ENCODE measurements around the gene LRPPRC.
A peak's percentile ranks its signal among the peaks of the same experiment; 100 is the strongest.

The LRPPRC gene

DNA sequence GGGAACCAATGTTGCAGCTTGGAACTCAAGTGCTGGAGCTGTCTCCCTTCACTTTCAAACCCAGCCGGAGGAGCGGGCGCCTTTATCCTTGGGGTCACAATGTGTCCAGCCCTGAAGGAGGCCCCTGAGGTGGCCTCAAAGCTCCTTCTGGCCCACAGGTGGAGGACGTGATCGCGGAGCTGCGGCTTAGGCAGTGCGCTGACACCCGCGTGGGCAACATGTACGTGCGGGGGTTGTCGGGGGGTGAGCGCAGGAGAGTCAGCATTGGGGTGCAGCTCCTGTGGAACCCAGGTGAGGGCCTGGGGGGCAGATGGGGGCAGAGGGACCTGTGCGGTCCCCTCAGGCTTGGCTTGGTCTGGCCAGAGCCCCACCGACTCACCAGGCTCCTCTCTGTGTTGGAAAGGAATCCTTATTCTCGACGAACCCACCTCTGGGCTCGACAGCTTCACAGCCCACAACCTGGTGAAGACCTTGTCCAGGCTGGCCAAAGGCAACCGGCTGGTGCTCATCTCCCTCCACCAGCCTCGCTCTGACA is 143.5 kb downstream of the LRPPRC start:
- DNase-seq: peak; percentile 30

DNA sequence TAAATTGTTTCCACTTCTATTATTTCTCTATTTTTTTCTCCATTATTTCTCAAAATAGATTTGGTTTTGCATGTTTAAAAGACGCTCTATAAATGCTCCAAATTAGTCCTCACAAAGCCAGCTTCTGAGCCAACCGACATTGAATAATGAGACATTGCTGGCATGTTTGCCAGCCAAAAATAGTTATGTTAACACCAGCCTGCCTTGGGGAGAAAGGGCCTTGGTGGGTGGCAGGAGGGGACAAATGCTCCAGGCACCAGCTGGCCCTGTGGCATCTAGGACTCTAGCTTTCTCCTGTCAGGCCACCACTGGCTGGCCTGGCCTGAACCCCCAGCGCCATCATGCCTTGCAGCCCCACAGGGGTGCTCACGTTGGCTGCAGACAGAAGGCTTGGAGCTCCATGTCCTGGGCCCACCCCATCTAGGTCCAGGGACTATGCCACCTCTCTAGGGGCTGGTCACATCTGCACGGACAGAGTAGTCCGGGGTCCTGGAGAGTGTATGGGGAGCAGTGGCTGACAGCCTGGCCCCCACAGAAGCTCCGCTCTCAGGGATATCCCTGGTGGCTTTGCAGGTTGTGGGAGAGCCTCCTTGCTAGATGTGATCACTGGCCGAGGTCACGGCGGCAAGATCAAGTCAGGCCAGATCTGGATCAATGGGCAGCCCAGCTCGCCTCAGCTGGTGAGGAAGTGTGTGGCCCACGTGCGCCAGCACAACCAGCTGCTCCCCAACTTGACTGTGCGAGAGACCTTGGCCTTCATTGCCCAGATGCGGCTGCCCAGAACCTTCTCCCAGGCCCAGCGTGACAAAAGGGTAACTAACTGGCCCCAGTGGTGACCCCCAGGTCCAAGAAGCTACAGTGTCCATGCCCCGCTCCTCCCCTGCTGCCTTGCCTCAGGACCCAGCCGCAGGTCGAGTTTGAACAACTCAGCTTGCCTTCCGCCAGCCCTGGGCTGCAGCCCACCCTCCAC is 144.5 kb downstream of the LRPPRC start:
- peak; percentile 33 for DNase-seq

DNA sequence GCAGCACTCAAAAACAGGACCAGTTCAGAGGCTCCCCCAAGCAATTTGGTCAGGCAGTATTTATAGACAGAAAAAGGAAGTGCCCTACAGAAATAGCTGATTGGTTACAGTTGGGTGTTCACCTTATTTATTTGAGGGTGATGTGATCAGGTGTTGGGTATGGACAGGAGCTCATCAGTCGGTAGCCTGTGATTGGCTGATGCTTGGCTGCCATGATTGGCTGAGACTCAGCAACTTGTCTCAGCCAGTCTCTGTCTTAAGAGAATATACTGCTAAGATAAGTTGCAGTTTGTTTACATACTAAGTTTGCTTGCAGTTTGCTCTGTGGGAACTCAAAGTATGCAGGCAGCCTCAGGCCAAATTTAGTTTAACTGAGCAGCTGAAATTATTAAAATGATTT is 147.6 kb downstream of the LRPPRC start:
- no peak for DNase-seq

DNA sequence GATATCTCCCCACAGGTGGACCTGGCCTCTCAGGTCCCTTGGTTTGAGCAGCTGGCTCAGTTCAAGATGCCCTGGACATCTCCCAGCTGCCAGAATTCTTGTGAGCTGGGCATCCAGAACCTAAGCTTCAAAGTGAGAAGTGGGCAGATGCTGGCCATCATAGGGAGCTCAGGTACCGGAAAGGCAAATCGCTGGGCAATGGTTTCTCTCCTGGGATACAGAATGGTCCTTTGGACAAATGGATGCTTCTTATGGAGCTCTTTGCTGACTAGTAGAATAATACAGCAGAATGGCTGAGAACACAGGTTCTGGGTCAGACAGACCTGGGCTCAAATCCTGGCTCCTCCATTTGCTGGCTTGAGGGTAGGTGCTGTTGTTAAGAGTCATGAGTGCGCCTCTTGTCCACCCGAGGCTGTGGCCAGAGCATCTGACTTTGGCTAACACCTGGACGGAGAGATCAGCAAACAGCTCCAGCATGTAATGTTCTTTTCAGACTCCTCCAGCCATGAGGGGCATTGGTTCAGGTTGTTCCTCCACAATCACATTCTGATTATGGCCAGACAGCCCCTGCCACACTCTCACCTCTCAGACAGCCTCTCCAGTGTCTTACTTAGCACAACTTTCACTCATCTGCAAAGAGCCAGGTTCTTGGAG is 149.5 kb downstream of the LRPPRC start:
- peak; percentile 26 for DNase-seq

DNA sequence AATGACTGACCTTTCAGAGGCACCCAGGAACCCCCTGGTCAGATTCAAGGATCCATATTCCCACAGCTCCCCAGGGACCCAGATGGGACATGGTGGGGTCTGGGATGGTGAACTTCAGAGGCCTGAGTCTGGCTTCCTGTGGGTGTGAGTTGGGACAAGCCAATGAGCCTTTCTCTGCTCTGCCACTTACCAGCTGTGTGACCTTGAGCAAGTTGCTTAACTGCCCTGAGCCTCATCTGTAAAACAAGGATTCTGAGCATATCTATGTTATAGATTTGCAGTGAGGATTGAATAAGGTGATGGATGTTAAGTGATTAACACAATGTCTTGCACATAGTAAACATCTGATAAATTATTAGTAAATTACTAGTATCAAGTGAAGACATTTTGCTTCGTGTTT is 150.6 kb downstream of the LRPPRC start:
- no peak for DNase-seq

DNA sequence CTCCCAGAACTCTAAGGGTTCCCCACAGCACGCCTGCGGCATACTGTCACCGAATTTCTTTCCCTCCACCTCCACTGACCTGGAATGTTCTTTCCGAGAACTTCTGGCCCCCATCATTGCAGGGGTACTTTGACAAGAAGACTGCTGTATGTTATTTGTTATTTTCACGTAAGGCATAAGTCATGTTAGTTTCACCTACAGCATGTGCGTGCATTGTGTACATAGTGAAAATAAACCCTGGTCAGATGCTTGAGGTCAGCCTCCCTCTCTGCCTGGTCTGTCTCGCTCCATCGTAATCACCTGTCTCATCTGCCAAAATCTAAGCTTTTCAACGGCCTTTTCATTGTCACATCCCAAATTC is 152.9 kb downstream of the LRPPRC start:
- no peak for DNase-seq

DNA sequence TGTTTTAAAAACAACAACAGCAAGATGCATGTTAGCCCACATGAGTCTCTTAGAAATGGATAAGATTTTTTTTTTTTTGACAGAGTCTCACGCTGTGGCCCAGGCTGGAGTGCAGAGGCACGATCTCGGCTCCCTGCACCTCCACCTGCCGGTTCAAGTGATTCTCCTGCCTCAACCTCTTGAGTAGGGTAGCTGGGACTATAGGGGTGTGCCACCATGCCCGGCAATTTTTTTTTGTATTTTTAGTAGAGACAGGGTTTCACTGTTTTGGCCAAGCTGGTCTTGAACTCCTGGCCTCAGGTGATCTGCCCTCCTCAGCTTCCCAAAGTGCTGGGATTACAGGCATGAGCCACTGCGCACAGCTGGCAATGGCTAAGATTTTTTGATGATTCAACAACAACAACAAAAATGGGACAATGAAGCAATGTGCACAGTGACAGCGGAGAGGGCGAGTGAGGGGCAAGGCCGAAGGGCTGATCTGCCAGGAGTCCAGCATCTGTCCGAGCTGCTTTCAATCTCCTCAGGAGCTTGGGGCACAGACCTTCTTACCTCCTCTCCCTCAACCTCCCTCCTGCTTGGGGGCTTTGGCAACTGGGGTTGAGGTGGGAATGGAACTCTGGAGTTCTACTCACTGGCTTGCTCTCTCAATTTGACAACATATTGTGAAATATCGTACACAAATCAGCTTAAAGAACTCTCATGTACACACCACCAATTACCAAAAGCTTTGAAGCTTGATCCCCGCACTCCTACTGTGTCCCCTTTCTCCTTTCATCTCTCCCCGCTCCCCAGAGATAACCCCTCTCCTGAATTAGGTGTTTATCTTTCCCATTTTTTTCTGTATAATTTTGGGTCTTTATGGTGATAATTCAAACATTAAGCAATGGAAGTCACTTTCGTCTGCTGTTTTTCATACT is 153.6 kb downstream of the LRPPRC start:
- DNase-seq: no peak

DNA sequence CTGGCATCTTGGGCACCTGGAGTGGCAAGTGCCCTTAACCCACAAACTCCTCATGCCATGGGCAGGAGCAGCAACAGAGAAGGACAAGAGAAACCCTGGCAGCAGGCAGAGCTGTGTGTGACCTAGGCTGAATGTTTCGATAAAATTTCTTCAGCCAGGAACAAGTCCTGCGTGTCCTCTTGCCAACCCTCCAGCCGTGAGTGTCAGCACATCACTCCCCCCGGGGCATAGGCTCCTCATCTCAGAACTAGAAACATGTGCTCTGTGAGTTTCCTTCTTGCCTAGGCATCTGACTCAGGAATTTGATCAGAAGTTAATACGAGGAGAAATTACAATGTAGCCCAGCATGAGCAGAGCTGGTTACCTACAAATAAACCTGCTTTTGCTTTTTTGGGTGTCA is 154.8 kb downstream of the LRPPRC start:
- DNase-seq: no peak

DNA sequence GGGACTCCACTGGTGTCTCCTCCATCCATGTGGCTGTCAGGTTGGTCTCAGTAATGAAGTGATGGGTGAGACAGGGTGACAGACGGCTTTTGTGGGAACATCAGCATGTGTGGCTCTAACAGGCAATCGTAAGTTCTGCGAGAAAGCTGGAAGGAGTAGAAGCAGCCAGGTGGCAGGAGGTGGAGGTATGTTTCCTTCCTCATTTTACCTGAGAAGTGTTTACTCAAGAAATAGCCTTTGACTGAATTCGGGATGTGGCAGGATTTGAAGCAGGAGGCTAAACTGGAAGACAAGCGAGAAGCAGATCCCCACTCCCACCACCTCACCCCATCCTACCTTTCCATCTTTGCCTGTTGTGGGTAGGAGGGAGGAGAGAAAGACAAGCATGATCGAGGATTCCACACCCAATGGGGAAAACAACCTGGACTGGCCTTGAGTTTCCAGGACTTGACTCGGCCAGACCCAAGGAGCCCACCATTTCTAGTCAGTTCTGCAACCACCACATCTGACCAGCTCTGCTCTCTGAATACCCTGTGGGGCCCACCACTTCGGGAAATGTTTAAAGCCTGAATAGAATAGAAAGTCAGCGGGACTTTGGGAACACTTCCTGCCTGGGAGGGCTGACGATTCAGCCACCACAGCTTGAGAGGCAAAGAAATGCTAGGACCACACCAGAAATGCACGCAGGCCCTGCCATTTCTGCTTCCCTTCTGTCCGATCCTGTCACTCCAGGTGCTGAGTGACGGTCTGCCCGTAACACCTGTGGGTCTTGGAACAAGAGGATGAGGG is 155.8 kb downstream of the LRPPRC start:
- DNase-seq: no peak

DNA sequence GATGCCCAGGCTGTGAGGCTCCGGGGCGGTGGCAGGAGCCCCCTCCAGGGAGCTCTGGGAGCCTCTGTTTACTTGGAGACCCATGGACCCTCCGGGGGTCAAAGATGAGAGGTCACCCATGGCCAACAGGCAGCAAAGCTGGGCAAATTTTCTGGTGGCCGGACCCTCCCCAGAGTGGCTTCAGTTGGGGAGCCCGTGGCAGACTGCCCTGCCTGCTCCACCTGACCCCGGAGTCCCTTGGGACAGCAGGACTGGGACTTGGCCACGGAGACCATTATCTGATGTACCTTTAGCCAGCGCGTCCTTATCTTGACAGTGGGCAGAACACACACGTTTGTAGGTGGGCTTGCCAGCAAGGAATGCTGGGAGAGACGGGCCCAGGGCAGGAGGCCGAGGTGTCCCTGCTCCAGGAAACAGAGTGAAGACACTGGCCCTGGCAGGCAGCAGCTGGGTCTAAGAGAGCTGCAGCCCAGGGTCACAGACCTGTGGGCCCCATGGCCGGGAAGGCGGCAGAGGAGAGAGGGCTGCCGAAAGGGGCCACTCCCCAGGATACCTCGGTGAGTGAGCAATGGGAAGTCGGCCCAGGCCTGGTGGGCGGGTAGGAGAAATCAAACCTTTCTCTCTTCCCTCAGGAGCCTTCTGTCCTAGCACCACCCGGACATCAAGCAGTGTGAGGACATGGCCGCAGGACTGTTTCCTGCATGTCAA is 157.1 kb downstream of the LRPPRC start, which contains the start of the genes ABCG5 and ABCG8:
ABCG5 (minus strand) TSS at position 280 of the 708 bp plus-strand sequence; CDS start at position 120, 160 bp downstream.
ABCG8 (plus strand) TSS at position 412 of the 708 bp plus-strand sequence; CDS start at position 495, 83 bp downstream.
- no peak for DNase-seq

DNA sequence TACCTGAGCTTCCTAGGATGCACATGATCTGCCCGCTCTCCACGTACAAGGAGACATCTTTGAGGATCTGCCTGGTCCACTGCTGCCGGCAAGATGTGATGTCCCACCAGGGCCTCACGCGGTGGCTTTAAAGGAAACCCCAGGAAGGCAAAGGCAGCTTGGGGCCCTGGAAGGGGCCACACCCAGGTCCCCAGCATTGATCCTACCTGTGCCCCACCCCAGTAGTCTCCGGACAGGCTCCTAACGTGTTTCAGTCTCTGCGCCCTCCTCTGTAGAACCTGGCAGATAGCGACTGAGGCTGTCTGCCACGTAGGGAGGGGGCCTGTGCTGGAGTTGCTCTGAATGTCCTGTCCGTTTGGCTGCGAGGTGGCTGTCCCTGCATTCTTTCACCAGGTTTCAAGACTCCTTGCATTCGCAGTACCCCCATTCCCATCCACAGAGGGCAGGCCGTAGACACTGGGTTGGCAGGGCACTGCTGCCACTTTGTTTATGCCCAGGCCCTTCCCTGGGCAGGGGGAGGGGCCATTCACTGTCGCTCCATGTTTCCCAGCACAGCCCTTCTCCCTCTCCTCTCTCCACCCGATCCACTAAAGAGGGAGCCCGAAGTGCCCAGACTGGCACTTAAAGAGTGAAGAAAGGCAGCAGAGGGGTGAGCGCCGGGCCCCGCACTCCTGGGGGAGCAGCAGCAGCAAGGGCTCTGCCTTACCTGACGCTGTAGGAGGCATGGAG is 157.8 kb downstream of the LRPPRC start:
- DNase-seq: no peak

DNA sequence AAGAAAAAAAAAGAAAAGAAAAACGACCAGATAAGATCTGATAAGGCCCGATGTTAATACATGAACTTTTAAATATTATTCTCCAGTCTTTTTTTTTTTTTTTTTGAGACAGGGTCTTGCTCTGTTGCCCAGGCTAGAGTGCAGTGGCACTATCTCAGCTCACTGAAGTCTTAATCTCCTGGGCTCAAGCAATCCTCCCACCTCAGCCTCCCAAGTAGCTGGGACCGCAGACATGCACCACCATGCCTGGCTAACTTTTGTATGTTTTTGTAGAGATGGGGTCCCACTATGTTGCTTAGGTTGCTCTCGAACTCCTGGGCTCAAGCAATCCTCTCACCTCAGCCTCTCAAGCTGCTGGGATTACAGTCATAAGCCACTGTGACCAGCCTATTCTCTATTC is 158.8 kb downstream of the LRPPRC start:
- DNase-seq: no peak
